ENCODE measurements around the gene SEPTIN8. TPM values are rescaled to one million over a fixed set of nuclear protein-coding genes. Genes with fewer than 3 reads are reported as not detected.
A peak's percentile ranks its signal among the peaks of the same experiment; 100 is the strongest.

The SEPTIN8 gene
- total and polyA plus RNA-seq, 10 of the 15 experiments (the other 5 are each of a cell fraction or from before 2014, with no cell fraction given), result 6.1 to 96.1 (median 29.4) TPM

- no TSS peak for BruUV-seq (replicated peaks)
- ChIA-PET SMC1A (ENCODE audit: uncharacterized antibody, unreplicated experiment) (interaction anchor here (0.7 to 10.9 kb wide), 40 partner anchors 9 to 581 kb away, joined by 3 to 129 read pairs (median 6); partner anchors contain the start of genes CCNI2, GDF9 and UQCRQ), POLR2A (interaction anchor here (0.7 to 6.2 kb wide), 6 partner anchors 9 to 135 kb away, joined by 3 to 41 read pairs (median 8); partner anchors contain the start of gene CCNI2), RAD21 (ENCODE audit: unreplicated experiment) (interaction anchor here (0.8 to 7.7 kb wide), 43 partner anchors 9 to 551 kb away, joined by 3 to 106 read pairs (median 6); partner anchors contain the start of genes CCNI2, GDF9, IL13 and IL4), CTCF (interaction anchor here (0.6 to 7.7 kb wide), 66 partner anchors 9 to 475 kb away, joined by 3 to 159 read pairs (median 6); partner anchors contain the start of genes CCNI2, IL13, IRF1 and KIF3A)
- H3K4me2 ChIP-seq (ENCODE audit: control insufficient read depth, insufficient read depth), result no peak overlapping the region; the same call in 1 of the 2 replicates
- peak overlapping the region; percentile 15; the same call in 1 of the 2 replicates for H2AFZ ChIP-seq (ENCODE audit: control insufficient read depth, low read depth, low read length)
- intact Hi-C loops (cut with micrococcal nuclease; ENCODE audit: unreplicated experiment), result no loop called here
- H3K4me3 ChIP-seq, result no peak overlapping the region
- 64% methylated on average over 24 of the region's 26 CpGs for WGBS (ENCODE audit: insufficient coverage, insufficient replicate concordance, low lambda C conversion rate, missing lambda C conversion rate)
- peak; percentile 43 for ATAC-seq
- H3K9me3 ChIP-seq (replicated peaks; ENCODE audit: control insufficient read depth, insufficient read depth, low read length), result no peaks in the 10 kb centered on the region
- H3K36me3 ChIP-seq (ENCODE audit: control insufficient read depth in 2 of 2, insufficient read depth in 2 of 2, low read length in 1 of 2), result no peaks in the 10 kb centered on the region
- H3K9ac ChIP-seq (ENCODE audit: control insufficient read depth, insufficient read depth, low read length), result no peak overlapping the region; the same call in 1 of the 2 replicates
- no peak for DNase-seq (ENCODE audit: low read depth, low spot score)
- TF ChIP-seq NR2C2 (IDR thresholded peaks at IDR 0.05; ENCODE audit: borderline replicate concordance, control insufficient read depth, insufficient read length, low read depth), result no peak
- 0 out of 2 replicates have a peak, but pooled peaks have one; percentile 20 for TF ChIP-seq ZNF687 (IDR thresholded peaks at IDR 0.05)
- TF ChIP-seq MTA3 (IDR thresholded peaks at IDR 0.05; ENCODE audit: borderline replicate concordance, low read length), result no peak
- TF ChIP-seq SMAD5 (IDR thresholded peaks at IDR 0.05; ENCODE audit: low read depth), result no peak
- no peak overlapping the region for H3K27ac ChIP-seq (ENCODE audit: control insufficient read depth, insufficient read depth)
- H3K79me2 ChIP-seq (ENCODE audit: control insufficient read depth, insufficient read depth, low read length), result no peaks in the 10 kb centered on the region
- H3K27me3 ChIP-seq (replicated peaks in 1 of 2; ENCODE audit: control insufficient read depth in 2 of 2, insufficient read depth in 2 of 2, low read length in 1 of 2), result no peaks in the 10 kb centered on the region; a peak in 2 of 4 replicates
- no peaks in the 10 kb centered on the region; the same call in 1 of the 2 replicates for H3K4me1 ChIP-seq (ENCODE audit: control insufficient read depth, insufficient read depth, low read length)
- in situ Hi-C loops (cut with MboI), result loop anchor here (5.0 kb wide), 1 partner anchor 432 kb away; no protein-coding TSS in a partner anchor
- no peaks in the 10 kb centered on the region for H4K20me1 ChIP-seq (ENCODE audit: control insufficient read depth, insufficient read depth)
- no peak for FAIRE-seq
Measured at GRCh38 chr5:132819468-132819867, 42.4 kb upstream of the SEPTIN8 start.

Measured in GM12878 (cell line).